Activated CD8-positive, alpha-beta memory T cell treated with anti-CD3 and anti-CD28 coated beads for 36 hours (primary cell): ENCODE data around the gene SPATA2. TPM values are rescaled to one million over a fixed set of nuclear protein-coding genes. Genes with fewer than 3 reads are reported as not detected.
"Not testable (repeated sequence)": the region's sequence is repeated elsewhere in the genome, so short reads cannot be mapped to it uniquely, and the experiment has no call there.

ENCODE experiments used
- CTCF ChIA-PET: fragments of 350-600 bp; sonication (Branson Sonifier 250); formaldehyde crosslinking; loops from one replicate; lab custom pipeline; 2021; ENCODE audit warnings: antibody characterized with exemption; lab: Charles Lee
- POLR2A ChIA-PET: fragments of 350-600 bp; sonication (Branson Sonifier 250); formaldehyde crosslinking; loops from one replicate; lab custom pipeline; 2021; ENCODE audit warnings: antibody characterized with exemption; lab: Charles Lee
- total RNA-seq, 2 experiments: library from RNA; stranded (reverse); gene quantifications; one replicate each; pipeline ENCODE4 v1.2.3, GENCODE V29; 2021

SPATA2 gene
- 10 to 100 TPM; 13.6 to 14.0 TPM for total RNA-seq

DNA sequence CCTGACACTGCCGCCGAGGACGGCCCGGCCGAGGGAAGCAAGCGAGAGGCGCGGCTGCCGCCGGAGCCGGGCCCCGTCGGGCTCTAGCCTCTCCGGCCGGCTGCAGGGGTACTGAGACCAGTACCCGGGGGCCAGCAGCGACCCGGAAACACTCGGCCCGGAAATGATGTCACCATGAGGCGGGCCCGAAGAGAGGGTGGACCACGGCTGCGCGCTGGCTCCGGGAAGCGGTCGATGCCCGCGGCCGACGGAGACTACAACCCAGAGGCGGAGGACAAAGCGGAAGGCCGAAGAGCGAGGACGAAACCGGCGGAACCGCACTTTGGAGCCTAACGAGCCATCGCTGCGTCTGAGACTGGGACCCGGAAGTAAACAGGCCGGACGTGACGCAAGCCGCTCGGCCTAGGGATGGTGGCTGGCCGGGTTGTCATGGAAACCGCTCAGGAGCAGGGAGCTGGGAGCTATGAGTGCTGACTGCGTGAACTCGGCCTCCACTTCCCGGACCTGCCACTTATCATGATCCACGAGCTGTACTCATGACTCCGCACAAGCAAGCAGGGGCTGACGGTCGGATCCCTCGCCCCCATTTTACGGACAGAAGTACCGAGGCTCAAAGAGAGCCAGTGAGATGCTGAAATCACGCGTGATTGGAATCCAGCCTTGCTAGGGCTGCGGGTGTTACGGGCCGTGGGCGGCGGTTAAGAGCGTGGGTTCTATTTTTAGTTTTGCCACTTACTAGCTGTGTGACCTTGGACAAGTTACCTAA is at the start of gene SPATA2:
TSS of gene SPATA2 (minus strand) at position 150 of the 766 bp plus-strand sequence. CDS start 7,039 bp downstream, outside the sequence.
- ChIA-PET CTCF (interaction anchor here (0.6 to 3.0 kb wide), 13 partner anchors 17 to 374 kb away, joined by 3 to 11 read pairs (median 6); no protein-coding TSS in a partner anchor), POLR2A (interaction anchor here (0.6 to 2.5 kb wide), 8 partner anchors 10 to 632 kb away, joined by 3 to 28 read pairs (median 6); partner anchors contain the start of gene RNF114)

GRCh38 chr20:49961413-49961812 is 46.1 kb upstream of the SPATA2 start:
- ChIA-PET CTCF (interaction anchor here (0.9 to 2.6 kb wide), 2 partner anchors 17 to 180 kb away, joined by 4 to 8 read pairs; no protein-coding TSS in a partner anchor), POLR2A (no interaction called here)

DNA sequence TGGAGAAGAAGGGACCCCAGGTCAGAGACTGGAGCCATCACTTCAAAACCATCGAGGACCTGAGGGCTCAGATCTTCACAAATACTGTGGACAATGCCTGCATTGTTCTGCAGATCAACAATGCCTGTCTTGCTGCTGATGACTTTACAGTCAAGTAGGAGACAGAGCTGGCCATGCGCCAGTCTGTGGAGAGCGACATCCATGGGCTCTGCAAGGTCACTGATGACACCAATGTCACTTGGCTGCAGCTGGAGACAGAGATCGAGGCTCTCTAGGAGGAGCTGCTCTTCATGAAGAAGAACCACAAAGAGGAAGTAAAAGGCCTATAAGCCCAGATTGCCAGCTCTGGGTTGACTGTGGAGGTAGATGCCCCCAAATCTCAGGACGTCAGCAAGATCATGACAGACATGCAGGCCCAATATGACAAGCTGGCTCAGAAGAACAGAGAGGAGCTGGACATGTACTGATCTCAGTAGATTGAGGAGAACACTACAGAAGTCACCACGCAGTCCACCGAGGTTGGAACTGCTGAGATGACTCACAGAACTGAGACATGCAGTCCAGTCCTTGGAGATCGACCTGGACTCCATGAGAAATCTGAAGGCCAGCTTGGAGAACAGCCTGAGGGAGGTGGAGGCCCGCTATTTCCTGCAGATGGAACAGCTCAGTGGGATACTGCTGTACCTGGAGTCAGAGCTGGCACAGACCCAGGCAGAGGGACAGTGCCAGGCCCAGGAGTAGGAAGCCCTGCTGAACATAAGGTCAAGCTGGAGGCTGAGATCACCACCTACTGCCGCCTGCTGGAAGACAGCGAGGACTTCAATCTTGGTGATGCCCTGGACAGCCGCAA is 42.0 kb upstream of the SPATA2 start:
- POLR2A ChIA-PET, result not testable (repeated sequence)
- CTCF ChIA-PET, result interaction anchor here (0.6 to 1.1 kb wide), 3 partner anchors 22 to 221 kb away, joined by 3 to 4 read pairs (median 3); no protein-coding TSS in a partner anchor

- ChIA-PET POLR2A (no interaction called here), CTCF (interaction anchor here (1.1 kb wide), 1 partner anchor 128 kb away, joined by 4 read pairs; no protein-coding TSS in a partner anchor)
These were observed 41.4 kb upstream of the SPATA2 start for GRCh38 chr20:49956689-49957088.

DNA sequence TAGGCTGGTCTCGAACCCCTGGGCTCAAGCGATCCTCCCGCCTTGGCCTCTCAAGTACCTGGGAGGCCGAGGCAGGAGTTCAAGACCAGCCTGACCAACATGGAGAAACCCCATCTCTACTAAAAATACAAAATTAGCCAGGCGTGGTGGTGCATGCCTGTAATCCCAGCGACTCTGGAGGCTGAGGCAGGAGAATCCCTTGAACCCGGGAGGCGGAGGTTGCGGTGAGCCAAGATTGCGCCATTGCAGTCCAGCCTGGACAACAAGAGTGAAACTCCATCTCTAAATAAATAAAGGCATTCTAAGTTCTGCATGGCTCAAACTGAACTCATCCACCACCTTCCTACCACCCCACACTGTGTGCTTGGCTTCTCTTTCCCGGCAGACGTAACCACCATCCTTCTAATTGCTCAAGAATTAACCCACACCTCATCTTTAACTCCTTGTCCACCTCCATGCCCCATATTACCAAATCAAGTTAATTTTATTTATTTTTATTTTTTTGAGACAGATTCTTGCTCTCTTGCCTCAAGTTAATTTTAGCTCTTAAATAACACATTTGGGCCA is 40.6 kb upstream of the SPATA2 start:
- POLR2A ChIA-PET, result not testable (repeated sequence)
- CTCF ChIA-PET, result interaction anchor here (1.3 kb wide), 1 partner anchor 116 kb away, joined by 3 read pairs; no protein-coding TSS in a partner anchor

DNA sequence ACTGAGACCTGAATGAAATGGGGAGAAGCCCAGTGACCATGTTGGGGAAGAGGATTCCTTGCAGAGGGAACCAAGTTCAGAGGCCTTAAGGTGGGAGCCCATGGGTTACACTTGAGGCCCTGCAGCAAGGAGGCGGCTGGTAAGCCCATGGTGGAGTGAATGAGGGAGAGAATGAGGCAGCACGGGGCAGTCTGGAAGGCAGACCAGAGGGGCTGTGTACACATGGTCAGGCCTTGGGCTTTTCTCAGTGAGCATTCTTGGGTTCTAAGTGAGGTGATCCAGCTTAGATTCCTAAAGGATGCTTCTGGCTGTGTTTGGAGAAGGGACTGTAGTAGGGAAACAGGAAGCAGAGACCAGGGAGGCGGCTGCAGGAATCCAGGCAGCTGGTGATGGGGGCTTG is 39.8 kb upstream of the SPATA2 start:
- CTCF ChIA-PET, result interaction anchor here (1.3 kb wide), 1 partner anchor 117 kb away, joined by 3 read pairs; no protein-coding TSS in a partner anchor

GRCh38 chr20:49951151-49951550 is 35.8 kb upstream of the SPATA2 start:
- ChIA-PET POLR2A (interaction anchor here (0.5 to 1.3 kb wide), 2 partner anchors 13 to 35 kb away, joined by 3 read pairs; no protein-coding TSS in a partner anchor), CTCF (interaction anchor here (1.1 to 1.3 kb wide), 4 partner anchors 15 to 121 kb away, joined by 3 to 6 read pairs (median 4); partner anchors contain the start of gene RNF114)

More for the DNA sequence above, 39.8 kb upstream of the SPATA2 start:
- POLR2A ChIA-PET, result no interaction called here

- POLR2A ChIA-PET, result no interaction called here
- CTCF ChIA-PET, result interaction anchor here (1.0 kb wide), 1 partner anchor 30 kb away, joined by 3 read pairs; no protein-coding TSS in a partner anchor
These were observed 33.6 kb upstream of the SPATA2 start for GRCh38 chr20:49948809-49949507.

GRCh38 chr20:49948178-49948577 is 32.8 kb upstream of the SPATA2 start:
- ChIA-PET CTCF (interaction anchor here (0.6 kb wide), 2 partner anchors 594 to 727 kb away, joined by 3 to 4 read pairs; no protein-coding TSS in a partner anchor), POLR2A (interaction anchor here (1.0 kb wide), 1 partner anchor 12 kb away, joined by 10 read pairs; the partner anchor contains the start of gene RNF114)

- ChIA-PET POLR2A (no interaction called here), CTCF (interaction anchor here (1.0 kb wide), 1 partner anchor 33 kb away, joined by 3 read pairs; no protein-coding TSS in a partner anchor)
These were observed 30.6 kb upstream of the SPATA2 start for GRCh38 chr20:49945701-49946477.

- CTCF ChIA-PET, result no interaction called here
- POLR2A ChIA-PET, result no interaction called here
These were observed 30.0 kb upstream of the SPATA2 start for GRCh38 chr20:49945306-49945700.

- POLR2A ChIA-PET, result interaction anchor here (0.6 kb wide), 1 partner anchor 168 kb away, joined by 10 read pairs; no protein-coding TSS in a partner anchor
- CTCF ChIA-PET, result interaction anchor here (0.6 to 1.8 kb wide), 4 partner anchors 36 to 731 kb away, joined by 3 to 5 read pairs (median 4); no protein-coding TSS in a partner anchor
These were observed 27.6 kb upstream of the SPATA2 start for GRCh38 chr20:49942942-49943341.

DNA sequence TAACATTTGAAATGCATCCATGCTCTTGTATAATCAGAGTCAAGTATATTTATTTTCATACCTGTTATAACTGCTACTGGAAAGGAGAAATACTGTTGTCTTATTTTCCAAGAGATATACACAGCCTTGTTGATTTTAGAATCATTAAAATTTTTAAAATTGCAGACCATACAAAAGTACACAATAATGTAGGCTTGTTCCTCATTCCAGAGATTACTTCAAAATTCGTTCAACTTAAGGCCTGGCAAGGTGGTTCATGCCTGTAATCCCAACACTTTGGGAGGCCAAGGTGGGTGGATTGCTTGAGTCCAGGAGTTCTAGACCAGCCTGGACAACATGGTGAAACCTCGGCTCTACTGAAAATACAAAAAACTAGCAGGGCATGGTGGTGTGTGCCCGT is 27.0 kb upstream of the SPATA2 start:
- ChIA-PET CTCF (interaction anchor here (1.3 kb wide), 1 partner anchor 37 kb away, joined by 5 read pairs; no protein-coding TSS in a partner anchor), POLR2A (no interaction called here)

DNA sequence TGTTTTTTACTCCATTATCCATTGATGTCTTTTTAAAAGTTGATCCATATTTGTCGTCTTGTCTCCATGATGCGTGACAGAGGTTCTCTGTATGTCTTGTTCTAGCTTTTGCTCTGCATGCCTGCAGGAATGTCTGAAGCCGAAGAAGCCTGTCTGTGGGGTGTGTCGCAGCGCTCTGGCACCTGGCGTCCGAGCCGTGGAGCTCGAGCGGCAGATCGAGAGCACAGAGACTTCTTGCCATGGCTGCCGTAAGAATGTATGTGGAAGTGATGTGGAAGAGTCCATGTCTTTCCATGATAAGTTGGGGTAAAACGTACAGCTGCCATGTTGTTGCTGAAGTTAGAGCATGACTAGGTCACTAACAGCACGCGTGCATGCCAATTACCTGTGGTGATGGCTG is 26.1 kb upstream of the SPATA2 start:
- POLR2A ChIA-PET, result no interaction called here
- CTCF ChIA-PET, result interaction anchor here (1.4 kb wide), 1 partner anchor 38 kb away, joined by 4 read pairs; no protein-coding TSS in a partner anchor

GRCh38 chr20:49938173-49939163 is 23.1 kb upstream of the SPATA2 start:
- CTCF ChIA-PET, result interaction anchor here (1.3 to 1.6 kb wide), 3 partner anchors 14 to 327 kb away, joined by 3 to 4 read pairs (median 3); no protein-coding TSS in a partner anchor

More at GRCh38 chr20:49938173-49939163, 23.1 kb upstream of the SPATA2 start:
- POLR2A ChIA-PET, result interaction anchor here (0.5 to 0.8 kb wide), 2 partner anchors 13 to 22 kb away, joined by 3 read pairs; no protein-coding TSS in a partner anchor
